ENCODE data around the gene TMEM158.

GRCh38 chr3:45188719-45189659 is 37.1 kb downstream of the TMEM158 start:
- TF ChIP-seq CTCF (IDR thresholded peaks at IDR 0.05; ENCODE audit: poor library complexity) (no peak), EZH2 (IDR thresholded peaks at IDR 0.05; ENCODE audit: borderline replicate concordance) (no peak), EZH2phosphoT487 (IDR thresholded peaks at IDR 0.05; ENCODE audit: low read depth, severe bottlenecking, unreplicated experiment) (no peak)
